ENCODE data around the gene ADRB2.

Gene ADRB2

GRCh38 chr5:148838357-148838756, 11.9 kb downstream of the ADRB2 start:
- H3K9me3 ChIP-seq (ENCODE audit: insufficient read depth, low read length), result no peaks in the 10 kb centered on the region
- no peak for TF ChIP-seq EZH2phosphoT487 (conservative IDR thresholded peaks at IDR 0.05; ENCODE audit: low read length)
- TF ChIP-seq, protein P1, sequence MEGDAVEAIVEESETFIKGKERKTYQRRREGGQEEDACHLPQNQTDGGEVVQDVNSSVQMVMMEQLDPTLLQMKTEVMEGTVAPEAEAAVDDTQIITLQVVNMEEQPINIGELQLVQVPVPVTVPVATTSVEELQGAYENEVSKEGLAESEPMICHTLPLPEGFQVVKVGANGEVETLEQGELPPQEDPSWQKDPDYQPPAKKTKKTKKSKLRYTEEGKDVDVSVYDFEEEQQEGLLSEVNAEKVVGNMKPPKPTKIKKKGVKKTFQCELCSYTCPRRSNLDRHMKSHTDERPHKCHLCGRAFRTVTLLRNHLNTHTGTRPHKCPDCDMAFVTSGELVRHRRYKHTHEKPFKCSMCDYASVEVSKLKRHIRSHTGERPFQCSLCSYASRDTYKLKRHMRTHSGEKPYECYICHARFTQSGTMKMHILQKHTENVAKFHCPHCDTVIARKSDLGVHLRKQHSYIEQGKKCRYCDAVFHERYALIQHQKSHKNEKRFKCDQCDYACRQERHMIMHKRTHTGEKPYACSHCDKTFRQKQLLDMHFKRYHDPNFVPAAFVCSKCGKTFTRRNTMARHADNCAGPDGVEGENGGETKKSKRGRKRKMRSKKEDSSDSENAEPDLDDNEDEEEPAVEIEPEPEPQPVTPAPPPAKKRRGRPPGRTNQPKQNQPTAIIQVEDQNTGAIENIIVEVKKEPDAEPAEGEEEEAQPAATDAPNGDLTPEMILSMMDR (IDR thresholded peaks at IDR 0.05; ENCODE audit: insufficient read depth, low read length, poor library complexity, severe bottlenecking), result no peak
- H3K36me3 ChIP-seq (ENCODE audit: low read length), result no peaks in the 10 kb centered on the region
- no peak overlapping the region for H3K4me3 ChIP-seq (ENCODE audit: insufficient read depth, low read length, poor library complexity, severe bottlenecking)
- H3K27me3 ChIP-seq (ENCODE audit: low read length), result no peaks in the 10 kb centered on the region
- H2AFZ ChIP-seq (ENCODE audit: low read depth, low read length, severe bottlenecking), result no peak overlapping the region
- H3K9me2 ChIP-seq (replicated peaks; ENCODE audit: insufficient read depth, low read length), result no peaks in the 10 kb centered on the region
- H3K4me2 ChIP-seq (ENCODE audit: low read depth, low read length, poor library complexity, severe bottlenecking), result no peak overlapping the region
- no peaks in the 10 kb centered on the region for H4K20me1 ChIP-seq (ENCODE audit: low read depth, low read length)
- no peak overlapping the region for H3K27ac ChIP-seq (ENCODE audit: low read depth, low read length)
- H3K79me2 ChIP-seq (ENCODE audit: insufficient read depth, low read length), result no peaks in the 10 kb centered on the region
- H3K9ac ChIP-seq (ENCODE audit: low read length), result no peak overlapping the region
- no peaks in the 10 kb centered on the region for H3F3A ChIP-seq (ENCODE audit: insufficient read depth)

DNA sequence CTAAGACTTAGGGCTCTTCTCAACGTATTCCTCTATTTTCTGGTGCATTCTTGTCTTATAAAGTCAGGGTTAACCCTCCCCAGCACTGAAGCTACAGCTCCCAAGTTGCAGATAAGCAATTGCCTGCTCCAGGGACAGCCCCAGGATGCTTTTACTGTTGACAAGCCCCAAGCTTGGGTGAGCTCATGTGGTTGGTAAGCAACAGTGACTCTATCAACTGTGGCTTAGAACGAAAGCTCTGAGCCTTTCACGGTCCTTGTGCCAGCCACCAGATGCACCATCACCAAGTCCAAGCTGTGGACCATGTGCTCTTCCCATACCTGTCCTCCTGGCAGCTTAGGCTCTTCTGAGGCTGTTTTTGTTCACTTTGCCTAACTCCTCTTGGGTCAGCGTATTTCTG, 13.5 kb downstream of the ADRB2 start:
- Histone ChIP-seq H3K79me2 (ENCODE audit: insufficient read depth, low read length) (no peaks in the 10 kb centered on the region), H3K27ac (ENCODE audit: low read depth, low read length) (no peak overlapping the region), H3K4me3 (ENCODE audit: insufficient read depth, low read length, poor library complexity, severe bottlenecking) (no peak overlapping the region), H3F3A (ENCODE audit: insufficient read depth) (no peaks in the 10 kb centered on the region), H3K9me2 (replicated peaks; ENCODE audit: insufficient read depth, low read length) (no peaks in the 10 kb centered on the region), H3K27me3 (ENCODE audit: low read length) (no peaks in the 10 kb centered on the region), H3K36me3 (ENCODE audit: low read length) (no peaks in the 10 kb centered on the region), H3K4me2 (ENCODE audit: low read depth, low read length, poor library complexity, severe bottlenecking) (no peak overlapping the region), H3K9ac (ENCODE audit: low read length) (no peak overlapping the region), H2AFZ (ENCODE audit: low read depth, low read length, severe bottlenecking) (no peak overlapping the region), H4K20me1 (ENCODE audit: low read depth, low read length) (no peaks in the 10 kb centered on the region), H3K9me3 (ENCODE audit: insufficient read depth, low read length) (no peaks in the 10 kb centered on the region)
- no peak for TF ChIP-seq EZH2phosphoT487 (conservative IDR thresholded peaks at IDR 0.05; ENCODE audit: low read length)
- TF ChIP-seq, protein P1 (IDR thresholded peaks at IDR 0.05; ENCODE audit: insufficient read depth, low read length, poor library complexity, severe bottlenecking), result no peak

GRCh38 chr5:148840531-148840930, 14.1 kb downstream of the ADRB2 start:
- Histone ChIP-seq H2AFZ (ENCODE audit: low read depth, low read length, severe bottlenecking) (no peak overlapping the region), H3K27ac (ENCODE audit: low read depth, low read length) (no peak overlapping the region), H3K79me2 (ENCODE audit: insufficient read depth, low read length) (no peaks in the 10 kb centered on the region), H3F3A (ENCODE audit: insufficient read depth) (no peaks in the 10 kb centered on the region), H3K4me3 (ENCODE audit: insufficient read depth, low read length, poor library complexity, severe bottlenecking) (no peak overlapping the region), H3K4me2 (ENCODE audit: low read depth, low read length, poor library complexity, severe bottlenecking) (no peak overlapping the region), H3K9me2 (replicated peaks; ENCODE audit: insufficient read depth, low read length) (no peaks in the 10 kb centered on the region), H3K9ac (ENCODE audit: low read length) (no peak overlapping the region), H3K36me3 (ENCODE audit: low read length) (no peaks in the 10 kb centered on the region), H3K9me3 (ENCODE audit: insufficient read depth, low read length) (no peaks in the 10 kb centered on the region), H3K27me3 (ENCODE audit: low read length) (no peaks in the 10 kb centered on the region), H4K20me1 (ENCODE audit: low read depth, low read length) (no peaks in the 10 kb centered on the region)
- TF ChIP-seq EZH2phosphoT487 (conservative IDR thresholded peaks at IDR 0.05; ENCODE audit: low read length), result no peak
- TF ChIP-seq, protein P1 (IDR thresholded peaks at IDR 0.05; ENCODE audit: insufficient read depth, low read length, poor library complexity, severe bottlenecking), result no peak
